HepG2 (cell line): ENCODE results near the gene ECE2. TPM values are rescaled to one million over a fixed set of nuclear protein-coding genes. Genes with fewer than 3 reads are reported as not detected.

Source experiments
- CEBPZ ChIP-seq: IDR thresholded peaks from 2 replicates; pipeline ENCODE4 v1.6.1; 2012; ENCODE audit warnings: low read length, improper control_type of control experiment
- CREBL2 ChIP-seq: sonication (generic); formaldehyde crosslinking; IDR thresholded peaks from 2 replicates; pipeline ENCODE4 v1.8.1; 2023; ENCODE audit warnings: missing genetic modification reagents, mild to moderate bottlenecking, borderline replicate concordance
- E2F1 ChIP-seq: sonication (generic); formaldehyde crosslinking; IDR thresholded peaks from 2 replicates; pipeline ENCODE4 v1.5.0; 2020; ENCODE audit warnings: missing genetic modification reagents
- RORA ChIP-seq: sonication (generic); formaldehyde crosslinking; IDR thresholded peaks from 2 replicates; pipeline ENCODE4 v1.5.0; 2020; ENCODE audit warnings: mild to moderate bottlenecking, missing genetic modification reagents, moderate library complexity
- TRAFD1 ChIP-seq: sonication (generic); formaldehyde crosslinking; IDR thresholded peaks from 2 replicates; pipeline ENCODE4 v1.5.1; 2020; ENCODE audit warnings: missing genetic modification reagents, mild to moderate bottlenecking, borderline replicate concordance
- ZFP91 ChIP-seq: sonication (generic); formaldehyde crosslinking; IDR thresholded peaks from 2 replicates; pipeline ENCODE4 v1.9.0; 2022; ENCODE audit warnings: missing genetic modification reagents, mild to moderate bottlenecking, borderline replicate concordance
- ZFYVE20 ChIP-seq: sonication (generic); formaldehyde crosslinking; IDR thresholded peaks from 2 replicates; pipeline ENCODE4 v1.8.0; 2023; ENCODE audit warnings: low read depth, mild to moderate bottlenecking, moderate library complexity, missing genetic modification reagents, borderline replicate concordance
- ZNF329 ChIP-seq: sonication (generic); formaldehyde crosslinking; IDR thresholded peaks from 2 replicates; pipeline ENCODE4 v1.9.0; 2021; ENCODE audit warnings: low read depth, mild to moderate bottlenecking, missing genetic modification reagents
- ZNF333 ChIP-seq: sonication (generic); formaldehyde crosslinking; IDR thresholded peaks from 2 replicates; pipeline ENCODE4 v1.4.0; 2020; ENCODE audit warnings: mild to moderate bottlenecking, missing genetic modification reagents, borderline replicate concordance
- polyA plus RNA-seq, 8 experiments: library from polyadenylated mRNA; depleted of rRNA in 3 of 8; stranded (reverse) in 7 of 8; unstranded in 1 of 8; fragments of >200 nt; fragmentation: Illumina TruSeq in 4 of 8; extraction: Trizol in 4 of 8; gene quantifications; 2 replicates each; pipeline versions ENCODE4 v1.2.1 to v1.2.3, GENCODE V29; 2011 to 2016; ENCODE audit warnings: low read depth in 4 of 8, missing spikeins in 1 of 8, mixed read lengths in 1 of 8; ENCODE audit not compliant: insufficient read depth in 1 of 8
- total RNA-seq, 5 experiments: library from RNA; depleted of rRNA; stranded (reverse); fragments of >200 nt; fragmentation: Illumina TruSeq; extraction: Trizol; gene quantifications; 2 replicates each; pipeline ENCODE4 v1.2.3, GENCODE V29; 2016; ENCODE audit warnings: low read depth in 1 of 5
- TF ChIP-seq, protein P1 (sequence below): sonication (generic); formaldehyde crosslinking; IDR thresholded peaks from 2 replicates; pipeline ENCODE4 v1.4.0; 2020; ENCODE audit warnings: missing genetic modification reagents
- TF ChIP-seq, protein P2 (sequence below): IDR thresholded peaks from 2 replicates; pipeline ENCODE4 v1.6.1; 2016

Gene ECE2
- total and polyA plus RNA-seq, 2 of the 13 experiments (the other 11 are each of a cell fraction or from before 2014, with no cell fraction given): not detected

DNA sequence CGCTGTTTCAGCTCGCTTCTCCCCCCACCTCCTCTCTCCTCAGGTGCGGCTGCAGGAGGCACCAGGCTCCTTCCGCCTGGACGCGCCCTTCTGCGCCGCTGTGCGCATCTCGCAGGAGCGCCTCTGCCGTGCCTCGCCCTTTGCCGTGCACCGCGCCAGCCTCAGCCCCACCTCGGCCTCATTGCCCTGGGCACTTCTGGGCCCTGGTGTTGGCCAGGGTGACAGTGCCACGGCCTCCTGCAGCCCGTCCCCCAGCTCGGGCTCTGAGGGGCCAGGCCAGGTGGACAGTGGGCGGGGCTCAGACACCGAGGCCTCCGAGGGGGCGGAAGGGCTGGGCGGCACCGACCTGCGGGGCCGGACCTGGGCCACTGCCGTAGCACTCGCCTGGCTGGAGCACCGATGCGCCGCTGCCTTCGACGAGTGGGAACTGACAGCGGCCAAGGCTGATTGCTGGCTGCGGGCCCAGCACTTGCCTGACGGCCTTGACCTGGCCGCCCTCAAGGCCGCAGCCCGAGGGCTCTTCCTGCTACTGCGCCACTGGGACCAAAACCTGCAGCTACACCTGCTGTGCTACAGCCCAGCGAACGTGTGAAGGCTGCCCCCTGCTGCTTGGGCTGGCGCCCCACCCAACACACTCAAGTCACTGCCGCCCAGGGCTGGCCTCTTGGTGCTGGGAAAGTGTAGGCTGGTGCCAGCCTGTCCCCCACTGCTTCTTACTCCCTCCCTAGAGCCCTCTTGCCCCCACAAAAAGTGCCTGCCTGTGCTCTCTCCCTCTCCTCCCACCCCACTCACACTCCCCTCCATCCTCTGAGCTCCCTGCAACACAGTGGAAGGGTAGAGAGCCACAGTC, 34.1 kb upstream of the ECE2 start (continued):
- TF ChIP-seq E2F1 (CRISPR knock-in tag) (peak; percentile 69), ZNF329 (CRISPR knock-in tag) (peak; percentile 83; the same call in 1 of the 2 replicates), ZNF333 (CRISPR knock-in tag) (0 out of 2 replicates have a peak, but pooled peaks have one; percentile 22), ZFYVE20 (no peak), ZFP91 (CRISPR knock-in tag) (peak; percentile 90), TRAFD1 (CRISPR knock-in tag) (0 out of 2 replicates have a peak, but pooled peaks have one; percentile 91), RORA (CRISPR knock-in tag) (no peak), CREBL2 (CRISPR knock-in tag) (no peak), CEBPZ (no peak)
- TF ChIP-seq, protein P1, sequence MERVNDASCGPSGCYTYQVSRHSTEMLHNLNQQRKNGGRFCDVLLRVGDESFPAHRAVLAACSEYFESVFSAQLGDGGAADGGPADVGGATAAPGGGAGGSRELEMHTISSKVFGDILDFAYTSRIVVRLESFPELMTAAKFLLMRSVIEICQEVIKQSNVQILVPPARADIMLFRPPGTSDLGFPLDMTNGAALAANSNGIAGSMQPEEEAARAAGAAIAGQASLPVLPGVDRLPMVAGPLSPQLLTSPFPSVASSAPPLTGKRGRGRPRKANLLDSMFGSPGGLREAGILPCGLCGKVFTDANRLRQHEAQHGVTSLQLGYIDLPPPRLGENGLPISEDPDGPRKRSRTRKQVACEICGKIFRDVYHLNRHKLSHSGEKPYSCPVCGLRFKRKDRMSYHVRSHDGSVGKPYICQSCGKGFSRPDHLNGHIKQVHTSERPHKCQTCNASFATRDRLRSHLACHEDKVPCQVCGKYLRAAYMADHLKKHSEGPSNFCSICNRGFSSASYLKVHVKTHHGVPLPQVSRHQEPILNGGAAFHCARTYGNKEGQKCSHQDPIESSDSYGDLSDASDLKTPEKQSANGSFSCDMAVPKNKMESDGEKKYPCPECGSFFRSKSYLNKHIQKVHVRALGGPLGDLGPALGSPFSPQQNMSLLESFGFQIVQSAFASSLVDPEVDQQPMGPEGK (CRISPR knock-in tag): peak; percentile 77
- TF ChIP-seq, protein P2, sequence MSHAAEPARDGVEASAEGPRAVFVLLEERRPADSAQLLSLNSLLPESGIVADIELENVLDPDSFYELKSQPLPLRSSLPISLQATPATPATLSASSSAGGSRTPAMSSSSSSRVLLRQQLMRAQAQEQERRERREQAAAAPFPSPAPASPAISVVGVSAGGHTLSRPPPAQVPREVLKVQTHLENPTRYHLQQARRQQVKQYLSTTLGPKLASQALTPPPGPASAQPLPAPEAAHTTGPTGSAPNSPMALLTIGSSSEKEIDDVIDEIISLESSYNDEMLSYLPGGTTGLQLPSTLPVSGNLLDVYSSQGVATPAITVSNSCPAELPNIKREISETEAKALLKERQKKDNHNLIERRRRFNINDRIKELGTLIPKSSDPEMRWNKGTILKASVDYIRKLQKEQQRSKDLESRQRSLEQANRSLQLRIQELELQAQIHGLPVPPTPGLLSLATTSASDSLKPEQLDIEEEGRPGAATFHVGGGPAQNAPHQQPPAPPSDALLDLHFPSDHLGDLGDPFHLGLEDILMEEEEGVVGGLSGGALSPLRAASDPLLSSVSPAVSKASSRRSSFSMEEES (CRISPR knock-in tag): peak; percentile 59; the same call in 1 of the 2 replicates
